Measurements from ENCODE around the gene ABCB9. TPM values are rescaled to one million over a fixed set of nuclear protein-coding genes. Genes with fewer than 3 reads are reported as not detected.

ABCB9 gene
- total and polyA plus RNA-seq, 2 of the 8 experiments (the other 6 are each of a cell fraction or from before 2014, with no cell fraction given), result 3.8 to 8.0 TPM

GRCh38 chr12:122994781-122995502 is 28.7 kb upstream of the ABCB9 start (continued):
- TF ChIP-seq BACH1 (IDR thresholded peaks at IDR 0.05; ENCODE audit: low read length) (no peak), MAFK (IDR thresholded peaks at IDR 0.05; ENCODE audit: low read depth, low read length) (no peak), TAF1 (IDR thresholded peaks at IDR 0.05; ENCODE audit: low read depth, low read length) (no peak)

All from H1 (cell line).